Trophoblast cell (in vitro differentiated cells and primary cell): Measurements from ENCODE around the gene BCAS4.

Experiments used
- DNase-seq, 2 donors: peaks; one replicate each; pipeline ENCODE4 v3.0.0-alpha.2; 2016
- H2AFZ ChIP-seq: 2 replicates; pipeline ENCODE4 v1.6.1; 2013; ENCODE audit warnings: low read length, moderate library complexity, mild to moderate bottlenecking; ENCODE audit not compliant: insufficient read depth, poor library complexity
- H2AK5ac ChIP-seq: 2 replicates; pipeline ENCODE4 v1.6.1; 2013; ENCODE audit warnings: mild to moderate bottlenecking, low read length
- H2BK120ac ChIP-seq: 2 replicates; pipeline ENCODE4 v1.6.1; 2013; ENCODE audit warnings: low read length, mild to moderate bottlenecking, moderate library complexity; ENCODE audit not compliant: insufficient read depth, poor library complexity
- H2BK12ac ChIP-seq: 2 replicates; pipeline ENCODE4 v1.6.1; 2013; ENCODE audit warnings: mild to moderate bottlenecking, low read length, moderate library complexity
- H2BK5ac ChIP-seq: 2 replicates; pipeline ENCODE4 v1.6.1; 2013; ENCODE audit warnings: low read length, low read depth, moderate library complexity, mild to moderate bottlenecking; ENCODE audit not compliant: poor library complexity
- H3K14ac ChIP-seq: 2 replicates; pipeline ENCODE4 v1.6.1; 2013; ENCODE audit warnings: mild to moderate bottlenecking, low read length
- H3K18ac ChIP-seq: 2 replicates; pipeline ENCODE4 v1.6.1; 2013; ENCODE audit warnings: mild to moderate bottlenecking, low read length
- H3K23ac ChIP-seq: 2 replicates; pipeline ENCODE4 v1.6.1; 2013; ENCODE audit warnings: low read length
- H3K27ac ChIP-seq: 2 replicates; pipeline ENCODE4 v1.5.1; 2013; ENCODE audit warnings: low read depth, mild to moderate bottlenecking, inconsistent platforms, low read length, moderate library complexity
- H3K27me3 ChIP-seq: 2 replicates; pipeline ENCODE4 v1.6.1; 2013; ENCODE audit warnings: inconsistent platforms, mild to moderate bottlenecking, low read length, moderate library complexity; ENCODE audit not compliant: insufficient read depth
- H3K36me3 ChIP-seq, 2 experiments: 1 replicate in 1 of 2; 2 replicates in 1 of 2; pipeline ENCODE4 v1.6.1; 2013; ENCODE audit warnings: low read length in 2 of 2, mild to moderate bottlenecking in 2 of 2, moderate library complexity in 1 of 2; ENCODE audit not compliant: insufficient read depth in 2 of 2, control insufficient read depth in 1 of 2
- H3K4ac ChIP-seq: 2 replicates; pipeline ENCODE4 v1.6.1; 2013; ENCODE audit warnings: low read depth, mild to moderate bottlenecking, low read length, moderate library complexity
- H3K4me1 ChIP-seq, 2 experiments: 1 replicate in 1 of 2; 2 replicates in 1 of 2; pipeline ENCODE4 v1.6.1; 2013; ENCODE audit warnings: low read length in 2 of 2, mild to moderate bottlenecking in 2 of 2, moderate library complexity in 1 of 2; ENCODE audit not compliant: insufficient read depth in 2 of 2, control insufficient read depth in 1 of 2
- H3K4me2 ChIP-seq: 2 replicates; pipeline ENCODE4 v1.6.1; 2013; ENCODE audit warnings: inconsistent platforms, mild to moderate bottlenecking, low read length, moderate library complexity
- H3K4me3 ChIP-seq: 2 replicates; pipeline ENCODE4 v1.5.1; 2013; ENCODE audit warnings: mild to moderate bottlenecking, low read depth, low read length, inconsistent platforms
- H3K79me1 ChIP-seq: one replicate; pipeline ENCODE4 v1.6.1; 2013; ENCODE audit warnings: low read length
- H3K79me2 ChIP-seq: 2 replicates; pipeline ENCODE4 v1.6.1; 2013; ENCODE audit warnings: low read length, mild to moderate bottlenecking; ENCODE audit not compliant: control insufficient read depth, insufficient read depth, poor library complexity
- H3K9ac ChIP-seq: 2 replicates; pipeline ENCODE4 v1.6.1; 2013; ENCODE audit warnings: mild to moderate bottlenecking, low read length
- H3K9me3 ChIP-seq: 2 replicates; pipeline ENCODE4 v1.6.1; 2013; ENCODE audit warnings: low read depth, mild to moderate bottlenecking, control low read depth, inconsistent platforms, low read length; ENCODE audit not compliant: insufficient read depth
- H4K12ac ChIP-seq: 2 replicates; pipeline ENCODE4 v1.6.1; 2013; ENCODE audit warnings: low read depth, mild to moderate bottlenecking, low read length, moderate library complexity
- H4K8ac ChIP-seq: 2 replicates; pipeline ENCODE4 v1.6.1; 2013; ENCODE audit warnings: low read depth, mild to moderate bottlenecking, low read length, moderate library complexity
- H4K91ac ChIP-seq: one replicate; pipeline ENCODE4 v1.6.1; 2013; ENCODE audit warnings: low read depth, mild to moderate bottlenecking, low read length, moderate library complexity
- WGBS: extraction: QIAGEN DNeasy Blood & Tissue Kit; methylation state at CpG from one replicate; pipeline ENCODE4 v1.1.7; 2013; ENCODE audit warnings: missing lambda C conversion rate; ENCODE audit not compliant: insufficient read length, insufficient coverage; ENCODE audit errors: extremely low coverage; 5-methylcytosine and 5-hydroxymethylcytosine counted together

Gene BCAS4

GRCh38 chr20:50817776-50818172 is 22.9 kb downstream of the BCAS4 start:
- no peak for DNase-seq
- Histone ChIP-seq H4K12ac (no peak overlapping the region), H2BK120ac (no peak overlapping the region), H3K79me1 (peaks cover 5% of the 10 kb centered on the region), H3K27ac (no peak overlapping the region), H3K23ac (no peak overlapping the region), H2BK12ac (no peak overlapping the region), H3K4me2 (no peak overlapping the region), H3K27me3 (no peaks in the 10 kb centered on the region), H3K18ac (no peak overlapping the region), H3K14ac (no peak overlapping the region), H3K79me2 (no peaks in the 10 kb centered on the region), H3K4me1 (peaks cover 5 to 6% of the 10 kb centered on the region in 2 experiments), H4K91ac (no peak overlapping the region), H4K8ac (peak overlapping the region; percentile 93), H2BK5ac (no peak overlapping the region), H3K4ac (no peak overlapping the region), H3K9ac (no peak overlapping the region), H3K4me3 (no peak overlapping the region), H2AK5ac (no peak overlapping the region), H3K36me3 (no peaks in the 10 kb centered on the region), H2AFZ (peak overlapping the region; percentile 85), H3K9me3 (peaks cover 3% of the 10 kb centered on the region)
- no CpG with 5 or more reads among the region's 10 CpGs for WGBS

DNA sequence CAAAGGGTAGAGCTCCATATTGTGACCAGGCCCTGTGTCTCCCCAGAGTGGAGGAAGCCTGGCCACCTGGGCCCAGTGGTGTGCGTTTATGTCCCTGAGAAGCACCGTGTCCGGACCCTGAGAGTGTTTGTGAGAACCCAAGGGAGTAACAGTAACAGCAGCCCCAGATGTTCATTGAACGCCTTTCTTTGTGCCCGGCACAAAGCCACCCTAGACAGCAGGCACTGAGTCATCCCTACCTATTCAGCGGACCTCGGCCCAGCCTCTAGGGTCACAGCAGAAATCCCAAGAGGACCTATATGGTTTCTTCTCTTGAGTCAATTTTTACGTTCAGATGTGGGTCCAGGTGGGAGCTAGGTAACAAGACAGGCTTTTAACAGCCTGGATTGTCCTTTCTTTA is 24.5 kb downstream of the BCAS4 start:
- Histone ChIP-seq H2BK5ac (no peak overlapping the region), H3K27me3 (no peaks in the 10 kb centered on the region), H3K4me1 (peaks cover 5 to 6% of the 10 kb centered on the region in 2 experiments), H4K91ac (no peak overlapping the region), H3K4me3 (no peak overlapping the region), H3K14ac (no peak overlapping the region), H3K79me2 (no peaks in the 10 kb centered on the region), H4K12ac (no peak overlapping the region), H3K27ac (no peak overlapping the region), H3K36me3 (no peaks in the 10 kb centered on the region), H3K9ac (no peak overlapping the region), H2AFZ (no peak overlapping the region), H3K18ac (no peak overlapping the region), H3K9me3 (peaks cover 1% of the 10 kb centered on the region), H3K23ac (no peak overlapping the region), H4K8ac (no peak overlapping the region), H3K4ac (no peak overlapping the region), H3K79me1 (peaks cover 5% of the 10 kb centered on the region), H3K4me2 (no peak overlapping the region), H2BK12ac (no peak overlapping the region), H2BK120ac (no peak overlapping the region), H2AK5ac (peak overlapping the region; percentile 2)
- no CpG with 5 or more reads among the region's 8 CpGs for WGBS
- DNase-seq = no peak

- Histone ChIP-seq H3K23ac (no peak overlapping the region), H3K4ac (no peak overlapping the region), H3K36me3 (no peaks in the 10 kb centered on the region), H4K8ac (no peak overlapping the region), H3K14ac (no peak overlapping the region), H2BK5ac (no peak overlapping the region), H2AFZ (no peak overlapping the region), H3K4me3 (no peak overlapping the region), H3K9me3 (peaks cover 1% of the 10 kb centered on the region), H2AK5ac (no peak overlapping the region), H2BK12ac (no peak overlapping the region), H3K9ac (no peak overlapping the region), H3K79me1 (peaks cover 5% of the 10 kb centered on the region), H3K18ac (no peak overlapping the region), H4K12ac (no peak overlapping the region), H2BK120ac (no peak overlapping the region), H3K4me1 (peaks cover 5 to 6% of the 10 kb centered on the region in 2 experiments), H3K79me2 (no peaks in the 10 kb centered on the region), H4K91ac (no peak overlapping the region), H3K4me2 (no peak overlapping the region), H3K27me3 (no peaks in the 10 kb centered on the region), H3K27ac (no peak overlapping the region)
- DNase-seq = no peak
- no CpG with 5 or more reads among the region's 16 CpGs for WGBS
Observed at GRCh38 chr20:50820515-50821256, 25.8 kb downstream of the BCAS4 start.

DNA sequence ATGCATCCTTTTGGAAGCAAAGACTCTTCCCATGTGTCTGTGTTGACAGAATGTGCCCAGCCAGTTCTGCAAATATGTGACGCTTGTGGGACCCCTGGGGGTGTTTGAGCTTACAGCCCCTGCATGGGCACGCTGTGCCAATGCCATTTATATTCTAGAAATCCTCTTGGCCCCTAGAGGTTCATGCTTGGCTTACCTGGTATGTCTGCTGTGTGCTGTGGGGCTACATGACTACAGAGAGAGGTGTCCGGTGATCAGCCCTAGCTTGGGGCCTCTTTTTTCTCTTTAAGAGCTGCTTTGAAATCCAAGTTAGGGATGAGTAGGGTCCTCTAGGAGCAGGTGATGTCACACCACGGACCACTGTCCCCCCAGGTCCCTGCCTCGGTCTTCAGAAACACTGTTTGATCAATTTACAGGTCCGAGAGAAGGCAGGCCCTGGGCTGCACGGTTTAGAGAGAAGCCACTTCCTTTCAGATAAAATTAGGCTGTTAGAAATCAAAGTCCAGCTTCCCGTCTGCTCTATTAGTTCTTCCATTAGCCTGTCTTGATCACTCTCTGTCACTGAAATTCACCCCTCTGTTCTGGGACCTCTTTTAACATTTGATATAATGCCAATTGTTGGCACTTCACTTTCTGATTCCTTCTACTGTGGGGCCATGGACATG is 26.5 kb downstream of the BCAS4 start:
- H3K18ac ChIP-seq = no peak overlapping the region
- peaks cover 5% of the 10 kb centered on the region for H3K79me1 ChIP-seq
- peaks cover 1% of the 10 kb centered on the region for H3K9me3 ChIP-seq
- H2BK12ac ChIP-seq = no peak overlapping the region
- no peak overlapping the region for H3K14ac ChIP-seq
- no peaks in the 10 kb centered on the region for H3K27me3 ChIP-seq
- H2AK5ac ChIP-seq = no peak overlapping the region
- no peak overlapping the region for H4K8ac ChIP-seq
- H3K4me2 ChIP-seq = no peak overlapping the region
- DNase-seq = no peak
- H4K91ac ChIP-seq = no peak overlapping the region
- peaks cover 5 to 6% of the 10 kb centered on the region in 2 experiments for H3K4me1 ChIP-seq
- no peak overlapping the region for H2AFZ ChIP-seq
- H3K36me3 ChIP-seq = no peaks in the 10 kb centered on the region
- H2BK120ac ChIP-seq = no peak overlapping the region
- no CpG with 5 or more reads among the region's 8 CpGs for WGBS
- H3K79me2 ChIP-seq = no peaks in the 10 kb centered on the region
- H3K4ac ChIP-seq = no peak overlapping the region
- H3K27ac ChIP-seq = no peak overlapping the region
- H3K4me3 ChIP-seq = no peak overlapping the region
- H3K9ac ChIP-seq = no peak overlapping the region
- H2BK5ac ChIP-seq = no peak overlapping the region
- H3K23ac ChIP-seq = no peak overlapping the region
- H4K12ac ChIP-seq = no peak overlapping the region
